Measurements from ENCODE around the gene RPP25.
A peak's percentile ranks its signal among the peaks of the same experiment; 100 is the strongest.

The RPP25 gene

GRCh38 chr15:74956648-74957475 is at the start of gene RPP25:
RPP25 (minus strand) TSS chr15:74956772; CDS start chr15:74956583, 189 bp downstream.
- peaks cover 45% of the 10 kb centered on the region for H3K27me3 Mint-ChIP-seq

GRCh38 chr15:75002398-75002797 is 45.8 kb upstream of the RPP25 start:
- H3K4me1 Mint-ChIP-seq = no peaks in the 10 kb centered on the region
- ATAC-seq (replicated peaks; ENCODE audit: extremely low read depth, poor library complexity, severe bottlenecking) = no peak
- peaks cover 1% of the 10 kb centered on the region for H3K36me3 Mint-ChIP-seq (ENCODE audit: insufficient read depth)
- H3K9me3 Mint-ChIP-seq = no peaks in the 10 kb centered on the region
- H3K4me3 Mint-ChIP-seq = no peak overlapping the region
- peaks cover 56% of the 10 kb centered on the region for H3K27me3 Mint-ChIP-seq
- no peak overlapping the region for H3K27ac Mint-ChIP-seq (ENCODE audit: low read depth)
- DNase-seq (ENCODE audit: low spot score in 2 of 2) = no peak

More at GRCh38 chr15:74956648-74957475, at the start of gene RPP25:
- Mint-ChIP-seq H3K4me1 (peaks cover 12% of the 10 kb centered on the region), H3K27ac (ENCODE audit: low read depth) (no peak within 1 kb of the TSS), H3K36me3 (ENCODE audit: insufficient read depth) (peaks cover 4% of the 10 kb centered on the region), H3K4me3 (peak within 1 kb of the TSS; percentile 66), H3K9me3 (no peaks in the 10 kb centered on the region)
- ATAC-seq (replicated peaks; ENCODE audit: extremely low read depth, poor library complexity, severe bottlenecking) (peak; percentile 85), DNase-seq (ENCODE audit: low spot score in 2 of 2) (peak in 1 of 2 donors; percentile 25)

GRCh38 chr15:75001310-75001709 is 44.7 kb upstream of the RPP25 start:
- H3K27me3 Mint-ChIP-seq = peaks cover 67% of the 10 kb centered on the region
- no peak overlapping the region for H3K27ac Mint-ChIP-seq (ENCODE audit: low read depth)
- no peaks in the 10 kb centered on the region for H3K9me3 Mint-ChIP-seq
- DNase-seq (ENCODE audit: low spot score in 2 of 2) (no peak), ATAC-seq (replicated peaks; ENCODE audit: extremely low read depth, poor library complexity, severe bottlenecking) (no peak)
- H3K36me3 Mint-ChIP-seq (ENCODE audit: insufficient read depth) = peaks cover 6% of the 10 kb centered on the region
- H3K4me3 Mint-ChIP-seq = no peak overlapping the region
- H3K4me1 Mint-ChIP-seq = peaks cover 4% of the 10 kb centered on the region

- H3K27me3 Mint-ChIP-seq = peaks cover 59% of the 10 kb centered on the region
- no peak for DNase-seq (ENCODE audit: low spot score in 2 of 2)
- no peaks in the 10 kb centered on the region for H3K9me3 Mint-ChIP-seq
- peaks cover 16% of the 10 kb centered on the region for H3K4me1 Mint-ChIP-seq
- no peak for ATAC-seq (replicated peaks; ENCODE audit: extremely low read depth, poor library complexity, severe bottlenecking)
- H3K27ac Mint-ChIP-seq (ENCODE audit: low read depth) = no peak overlapping the region
- peaks cover 10% of the 10 kb centered on the region for H3K36me3 Mint-ChIP-seq (ENCODE audit: insufficient read depth)
- H3K4me3 Mint-ChIP-seq = no peak overlapping the region
Measured at GRCh38 chr15:74997543-74997942, 41.0 kb upstream of the RPP25 start.

- peak overlapping the region; percentile 71 for H3K4me3 Mint-ChIP-seq
- no peak overlapping the region for H3K27ac Mint-ChIP-seq (ENCODE audit: low read depth)
Measured at GRCh38 chr15:74997141-74997540, 40.6 kb upstream of the RPP25 start.

GRCh38 chr15:74995779-74996765 is 39.5 kb upstream of the RPP25 start:
- peak overlapping the region; percentile 71 for H3K4me3 Mint-ChIP-seq
- H3K27me3 Mint-ChIP-seq = peaks cover 50% of the 10 kb centered on the region
- no peak overlapping the region for H3K27ac Mint-ChIP-seq (ENCODE audit: low read depth)
- H3K4me1 Mint-ChIP-seq = peaks cover 16% of the 10 kb centered on the region
- ATAC-seq (replicated peaks; ENCODE audit: extremely low read depth, poor library complexity, severe bottlenecking) (no peak), DNase-seq (ENCODE audit: low spot score in 2 of 2) (no peak)
- peaks cover 10% of the 10 kb centered on the region for H3K36me3 Mint-ChIP-seq (ENCODE audit: insufficient read depth)
- H3K9me3 Mint-ChIP-seq = no peaks in the 10 kb centered on the region

More at GRCh38 chr15:74997141-74997540, 40.6 kb upstream of the RPP25 start:
- peaks cover 55% of the 10 kb centered on the region for H3K27me3 Mint-ChIP-seq
- ATAC-seq (replicated peaks; ENCODE audit: extremely low read depth, poor library complexity, severe bottlenecking) (no peak), DNase-seq (ENCODE audit: low spot score in 2 of 2) (no peak)
- peaks cover 10% of the 10 kb centered on the region for H3K36me3 Mint-ChIP-seq (ENCODE audit: insufficient read depth)
- peaks cover 16% of the 10 kb centered on the region for H3K4me1 Mint-ChIP-seq
- H3K9me3 Mint-ChIP-seq = no peaks in the 10 kb centered on the region

GRCh38 chr15:74995182-74995778 is 38.7 kb upstream of the RPP25 start, which contains the start of gene SCAMP5:
SCAMP5 (plus strand) TSS chr15:74995563; CDS start chr15:75011840, 16,277 bp downstream.
- Mint-ChIP-seq H3K36me3 (ENCODE audit: insufficient read depth) (peaks cover 13% of the 10 kb centered on the region), H3K27ac (ENCODE audit: low read depth) (peak within 1 kb of the TSS; percentile 78), H3K4me3 (peak within 1 kb of the TSS; percentile 71), H3K27me3 (peaks cover 50% of the 10 kb centered on the region), H3K9me3 (no peaks in the 10 kb centered on the region), H3K4me1 (peaks cover 16% of the 10 kb centered on the region)
- peak; percentile 79 to 84 for DNase-seq (ENCODE audit: low spot score in 2 of 2)
- peak; percentile 91 for ATAC-seq (replicated peaks; ENCODE audit: extremely low read depth, poor library complexity, severe bottlenecking)

- peaks cover 16% of the 10 kb centered on the region for H3K4me1 Mint-ChIP-seq
- H3K27me3 Mint-ChIP-seq = peaks cover 46% of the 10 kb centered on the region
- DNase-seq (ENCODE audit: low spot score in 2 of 2) (no peak), ATAC-seq (replicated peaks; ENCODE audit: extremely low read depth, poor library complexity, severe bottlenecking) (no peak)
- H3K36me3 Mint-ChIP-seq (ENCODE audit: insufficient read depth) = peaks cover 12% of the 10 kb centered on the region
- H3K9me3 Mint-ChIP-seq = no peaks in the 10 kb centered on the region
- H3K4me3 Mint-ChIP-seq = peak overlapping the region; percentile 71
- H3K27ac Mint-ChIP-seq (ENCODE audit: low read depth) = peak overlapping the region; percentile 78
Measured at GRCh38 chr15:74994685-74995084, 38.1 kb upstream of the RPP25 start.

GRCh38 chr15:74994236-74994635 is 37.7 kb upstream of the RPP25 start:
- no peak for ATAC-seq (replicated peaks; ENCODE audit: extremely low read depth, poor library complexity, severe bottlenecking)
- Mint-ChIP-seq H3K4me3 (no peak overlapping the region), H3K36me3 (ENCODE audit: insufficient read depth) (peaks cover 12% of the 10 kb centered on the region), H3K9me3 (no peaks in the 10 kb centered on the region), H3K27ac (ENCODE audit: low read depth) (no peak overlapping the region), H3K27me3 (peaks cover 42% of the 10 kb centered on the region), H3K4me1 (peaks cover 16% of the 10 kb centered on the region)
- DNase-seq (ENCODE audit: low spot score in 2 of 2) = no peak

GRCh38 chr15:74992619-74993018 is 36.0 kb upstream of the RPP25 start:
- Mint-ChIP-seq H3K4me1 (peaks cover 16% of the 10 kb centered on the region), H3K27ac (ENCODE audit: low read depth) (no peak overlapping the region), H3K36me3 (ENCODE audit: insufficient read depth) (peaks cover 12% of the 10 kb centered on the region), H3K9me3 (no peaks in the 10 kb centered on the region), H3K4me3 (no peak overlapping the region), H3K27me3 (peaks cover 25% of the 10 kb centered on the region)
- ATAC-seq (replicated peaks; ENCODE audit: extremely low read depth, poor library complexity, severe bottlenecking) (no peak), DNase-seq (ENCODE audit: low spot score in 2 of 2) (no peak)

GRCh38 chr15:74989527-74989926 is 33.0 kb upstream of the RPP25 start:
- Mint-ChIP-seq H3K4me1 (peaks cover under 1% of the 10 kb centered on the region), H3K9me3 (no peaks in the 10 kb centered on the region), H3K27ac (ENCODE audit: low read depth) (no peak overlapping the region), H3K27me3 (peaks cover 33% of the 10 kb centered on the region), H3K4me3 (no peak overlapping the region), H3K36me3 (ENCODE audit: insufficient read depth) (peaks cover 3% of the 10 kb centered on the region)
- ATAC-seq (replicated peaks; ENCODE audit: extremely low read depth, poor library complexity, severe bottlenecking) (no peak), DNase-seq (ENCODE audit: low spot score in 2 of 2) (no peak)
